ENCODE results near the gene SLC47A1. TPM values are rescaled to one million over a fixed set of nuclear protein-coding genes. Genes with fewer than 3 reads are reported as not detected.
A peak's percentile ranks its signal among the peaks of the same experiment; 100 is the strongest.

Gene SLC47A1
- total RNA-seq, 1 experiment from 2014 or later, result 0.43 TPM

GRCh38 chr17:19567216-19568015, 33.8 kb downstream of the SLC47A1 start:
- H3K27ac Mint-ChIP-seq (ENCODE audit: unreplicated experiment), result no peak overlapping the region
- POLR2A ChIA-PET, result no interaction called here
- Histone ChIP-seq H3K36me3 (ENCODE audit: control insufficient read depth, insufficient read depth, low read length) (no peaks in the 10 kb centered on the region), H3K9me3 (no peaks in the 10 kb centered on the region), H3K4me1 (no peaks in the 10 kb centered on the region), H3K27me3 (replicated peaks; ENCODE audit: control insufficient read depth, insufficient read depth, low read length) (no peaks in the 10 kb centered on the region), H3K4me3 (ENCODE audit: low read depth, low read length) (no peak overlapping the region)
- CTCF ChIA-PET, result interaction anchor here (0.8 kb wide), 1 partner anchor 80 kb away, joined by 3 read pairs; no protein-coding TSS in a partner anchor
- no peak for DNase-seq
- H3K9me3 Mint-ChIP-seq (ENCODE audit: unreplicated experiment), result no peaks in the 10 kb centered on the region
- no peaks in the 10 kb centered on the region for H3K4me1 Mint-ChIP-seq (ENCODE audit: low read depth, unreplicated experiment)
- no peaks in the 10 kb centered on the region for H3K36me3 Mint-ChIP-seq (ENCODE audit: insufficient read depth, unreplicated experiment)
- no peak overlapping the region for H3K4me3 Mint-ChIP-seq (ENCODE audit: unreplicated experiment)
- no peaks in the 10 kb centered on the region for H3K27me3 Mint-ChIP-seq (ENCODE audit: insufficient read depth, unreplicated experiment)
- no TSS peak for BruUV-seq (replicated peaks)
- intact Hi-C loops (cut with micrococcal nuclease; ENCODE audit: unreplicated experiment), result no loop called here
- TF ChIP-seq, protein P1, sequence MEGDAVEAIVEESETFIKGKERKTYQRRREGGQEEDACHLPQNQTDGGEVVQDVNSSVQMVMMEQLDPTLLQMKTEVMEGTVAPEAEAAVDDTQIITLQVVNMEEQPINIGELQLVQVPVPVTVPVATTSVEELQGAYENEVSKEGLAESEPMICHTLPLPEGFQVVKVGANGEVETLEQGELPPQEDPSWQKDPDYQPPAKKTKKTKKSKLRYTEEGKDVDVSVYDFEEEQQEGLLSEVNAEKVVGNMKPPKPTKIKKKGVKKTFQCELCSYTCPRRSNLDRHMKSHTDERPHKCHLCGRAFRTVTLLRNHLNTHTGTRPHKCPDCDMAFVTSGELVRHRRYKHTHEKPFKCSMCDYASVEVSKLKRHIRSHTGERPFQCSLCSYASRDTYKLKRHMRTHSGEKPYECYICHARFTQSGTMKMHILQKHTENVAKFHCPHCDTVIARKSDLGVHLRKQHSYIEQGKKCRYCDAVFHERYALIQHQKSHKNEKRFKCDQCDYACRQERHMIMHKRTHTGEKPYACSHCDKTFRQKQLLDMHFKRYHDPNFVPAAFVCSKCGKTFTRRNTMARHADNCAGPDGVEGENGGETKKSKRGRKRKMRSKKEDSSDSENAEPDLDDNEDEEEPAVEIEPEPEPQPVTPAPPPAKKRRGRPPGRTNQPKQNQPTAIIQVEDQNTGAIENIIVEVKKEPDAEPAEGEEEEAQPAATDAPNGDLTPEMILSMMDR (IDR thresholded peaks at IDR 0.05; ENCODE audit: insufficient read depth in 1 of 2, low read depth in 1 of 2, low read length in 1 of 2, severe bottlenecking in 1 of 2, unreplicated experiment in 1 of 2), result peak in 1 of 2 experiments; percentile 13

- H3K36me3 Mint-ChIP-seq (ENCODE audit: insufficient read depth, unreplicated experiment), result no peaks in the 10 kb centered on the region
- intact Hi-C loops (cut with micrococcal nuclease; ENCODE audit: unreplicated experiment), result no loop called here
- Histone ChIP-seq H3K36me3 (ENCODE audit: control insufficient read depth, insufficient read depth, low read length) (no peaks in the 10 kb centered on the region), H3K4me1 (no peaks in the 10 kb centered on the region), H3K27me3 (replicated peaks; ENCODE audit: control insufficient read depth, insufficient read depth, low read length) (no peaks in the 10 kb centered on the region), H3K9me3 (no peaks in the 10 kb centered on the region), H3K4me3 (ENCODE audit: low read depth, low read length) (no peak overlapping the region)
- no peak overlapping the region for H3K27ac Mint-ChIP-seq (ENCODE audit: unreplicated experiment)
- TF ChIP-seq, protein P1 (IDR thresholded peaks at IDR 0.05; ENCODE audit: insufficient read depth in 1 of 2, low read depth in 1 of 2, low read length in 1 of 2, severe bottlenecking in 1 of 2, unreplicated experiment in 1 of 2), result no peak
- no peak for DNase-seq
- no peak overlapping the region for H3K4me3 Mint-ChIP-seq (ENCODE audit: unreplicated experiment)
- H3K9me3 Mint-ChIP-seq (ENCODE audit: unreplicated experiment), result no peaks in the 10 kb centered on the region
- no peaks in the 10 kb centered on the region for H3K27me3 Mint-ChIP-seq (ENCODE audit: insufficient read depth, unreplicated experiment)
- ChIA-PET CTCF (interaction anchor here (0.8 kb wide), 1 partner anchor 80 kb away, joined by 3 read pairs; no protein-coding TSS in a partner anchor), POLR2A (no interaction called here)
- no peaks in the 10 kb centered on the region for H3K4me1 Mint-ChIP-seq (ENCODE audit: low read depth, unreplicated experiment)
- BruUV-seq (replicated peaks), result no TSS peak
Measured at GRCh38 chr17:19568016-19568350, 34.3 kb downstream of the SLC47A1 start.

GRCh38 chr17:19569785-19570543, 36.3 kb downstream of the SLC47A1 start:
- Mint-ChIP-seq H3K4me1 (ENCODE audit: low read depth, unreplicated experiment) (no peaks in the 10 kb centered on the region), H3K27ac (ENCODE audit: unreplicated experiment) (no peak overlapping the region), H3K9me3 (ENCODE audit: unreplicated experiment) (no peaks in the 10 kb centered on the region), H3K27me3 (ENCODE audit: insufficient read depth, unreplicated experiment) (no peaks in the 10 kb centered on the region), H3K4me3 (ENCODE audit: unreplicated experiment) (no peak overlapping the region), H3K36me3 (ENCODE audit: insufficient read depth, unreplicated experiment) (no peaks in the 10 kb centered on the region)
- TF ChIP-seq, protein P1 (IDR thresholded peaks at IDR 0.05; ENCODE audit: insufficient read depth in 1 of 2, low read depth in 1 of 2, low read length in 1 of 2, severe bottlenecking in 1 of 2, unreplicated experiment in 1 of 2), result no peak
- H3K4me3 ChIP-seq (ENCODE audit: low read depth, low read length), result no peak overlapping the region
- intact Hi-C loops (cut with micrococcal nuclease; ENCODE audit: unreplicated experiment), result no loop called here
- no peaks in the 10 kb centered on the region for H3K27me3 ChIP-seq (replicated peaks; ENCODE audit: control insufficient read depth, insufficient read depth, low read length)
- no peaks in the 10 kb centered on the region for H3K9me3 ChIP-seq
- ChIA-PET POLR2A (no interaction called here), CTCF (no interaction called here)
- no peak for DNase-seq
- no peaks in the 10 kb centered on the region for H3K36me3 ChIP-seq (ENCODE audit: control insufficient read depth, insufficient read depth, low read length)
- no peaks in the 10 kb centered on the region for H3K4me1 ChIP-seq
- no TSS peak for BruUV-seq (replicated peaks)
